H1 (cell line): ENCODE data around the gene ZCCHC3. TPM values are rescaled to one million over a fixed set of nuclear protein-coding genes. Genes with fewer than 3 reads are reported as not detected.
A peak's percentile ranks its signal among the peaks of the same experiment; 100 is the strongest.

ENCODE experiments used
- CTCF ChIA-PET: fragments of 300-600 bp; sonication (Branson Sonifier 250); formaldehyde crosslinking; loops from one replicate; lab custom pipeline; 2021; ENCODE audit not compliant: partially characterized antibody; lab: Charles Lee
- POLR2A ChIA-PET: fragments of 300-600 bp; sonication (Branson Sonifier 250); formaldehyde crosslinking; loops from one replicate; lab custom pipeline; 2021; ENCODE audit warnings: inconsistent platforms; ENCODE audit not compliant: partially characterized antibody; lab: Charles Lee
- DNase-seq, 2 experiments: peaks; one replicate each; pipeline versions ENCODE4 v3.0.0 to v3.0.0-alpha.2; 2010 to 2022; ENCODE audit warnings: low spot score in 2 of 2, low read depth in 1 of 2, mixed read lengths in 1 of 2
- FAIRE-seq: peaks from 2 replicates; lab custom pipeline; 2011; peaks lifted over from hg19 to GRCh38; lab: Jason Lieb, UNC
- H2AFZ ChIP-seq: 2 replicates; pipeline ENCODE4 v1.8.1; 2012; ENCODE audit warnings: low read length, inconsistent platforms
- H2AK5ac ChIP-seq: 2 replicates; pipeline ENCODE4 v1.6.1; 2013; ENCODE audit warnings: low read depth, low read length
- H2BK120ac ChIP-seq: replicated peaks from 2 replicates; pipeline ENCODE3; 2013; ENCODE audit warnings: low read depth, low read length, inconsistent platforms
- H2BK12ac ChIP-seq: 2 replicates; pipeline ENCODE4 v1.6.1; 2013; ENCODE audit warnings: low read depth, low read length
- H2BK15ac ChIP-seq: 2 replicates; pipeline ENCODE4 v1.6.1; 2013; ENCODE audit warnings: low read length
- H2BK20ac ChIP-seq: 2 replicates; pipeline ENCODE4 v1.6.1; 2013; ENCODE audit warnings: low read length
- H2BK5ac ChIP-seq: 2 replicates; pipeline ENCODE4 v1.6.1; 2013; ENCODE audit warnings: low read depth, low read length
- H3K14ac ChIP-seq: 2 replicates; pipeline ENCODE4 v1.6.1; 2013; ENCODE audit warnings: inconsistent platforms; ENCODE audit not compliant: insufficient read length
- H3K18ac ChIP-seq: 2 replicates; pipeline ENCODE4 v1.6.1; 2013; ENCODE audit warnings: low read length; ENCODE audit errors: extremely low read depth
- H3K23ac ChIP-seq: 2 replicates; pipeline ENCODE4 v1.6.1; 2013; ENCODE audit warnings: inconsistent platforms; ENCODE audit not compliant: insufficient read length
- H3K23me2 ChIP-seq: 2 replicates; pipeline ENCODE4 v1.6.1; 2013; ENCODE audit warnings: low read depth, low read length
- H3K27ac ChIP-seq: 2 replicates; pipeline ENCODE4 v1.6.1; 2011; ENCODE audit warnings: low read depth, low read length, inconsistent platforms
- H3K27me3 ChIP-seq, 4 experiments: replicated peaks in 1 of 4; 1 replicate in 1 of 4; 2 replicates in 3 of 4; pipeline versions ENCODE4 v1.6.1 to v1.8.1; 2011 to 2013; ENCODE audit warnings: low read length in 3 of 4, mild to moderate bottlenecking in 3 of 4, inconsistent platforms in 2 of 4, mixed read lengths in 2 of 4, moderate library complexity in 1 of 4; ENCODE audit not compliant: control insufficient read depth in 3 of 4, insufficient read depth in 3 of 4; ENCODE audit errors: extremely low read depth in 1 of 4
- H3K36me3 ChIP-seq, 4 experiments: 2 replicates each; pipeline versions ENCODE4 v1.6.1 to v1.8.1; 2011 to 2013; ENCODE audit warnings: mild to moderate bottlenecking in 4 of 4, low read length in 3 of 4, moderate library complexity in 2 of 4, control low read depth in 1 of 4, inconsistent platforms in 1 of 4; ENCODE audit not compliant: insufficient read depth in 4 of 4, control insufficient read depth in 2 of 4
- H3K4ac ChIP-seq: replicated peaks from 2 replicates; pipeline ENCODE3; 2013; ENCODE audit warnings: low read length, low read depth, mixed read lengths, inconsistent platforms; ENCODE audit not compliant: insufficient read length
- H3K4me1 ChIP-seq, 4 experiments: replicated peaks in 1 of 4; 1 replicate in 1 of 4; 2 replicates in 3 of 4; pipeline versions ENCODE4 v1.6.1 to v1.8.1; 2011 to 2013; ENCODE audit warnings: low read length in 3 of 4, inconsistent platforms in 2 of 4, mixed read lengths in 1 of 4; ENCODE audit not compliant: insufficient read depth in 4 of 4, control insufficient read depth in 3 of 4
- H3K4me2 ChIP-seq, 2 experiments: 2 replicates each; pipeline versions ENCODE4 v1.6.1 to v1.8.1; 2011 to 2013; ENCODE audit warnings: low read depth in 2 of 2, low read length in 2 of 2, control low read depth in 1 of 2, inconsistent platforms in 1 of 2, mild to moderate bottlenecking in 1 of 2; ENCODE audit not compliant: insufficient read depth in 1 of 2
- H3K4me3 ChIP-seq, 4 experiments: fragments of 200-600, 300-600 bp in 1 of 4; sonication (generic), shearing (Covaris generic), sonication (Bioruptor Twin) in 1 of 4; 2 replicates each; pipeline versions ENCODE4 v1.5.1 to v1.8.1; 2011 to 2016; ENCODE audit warnings: low read length in 4 of 4, low read depth in 3 of 4, control low read depth in 2 of 4, inconsistent platforms in 2 of 4, mild to moderate bottlenecking in 2 of 4, mixed read lengths in 1 of 4, moderate library complexity in 1 of 4; ENCODE audit not compliant: insufficient read depth in 2 of 4; ENCODE audit errors: extremely low read depth in 1 of 4
- H3K56ac ChIP-seq: replicated peaks from 2 replicates; pipeline ENCODE3; 2013; ENCODE audit warnings: low read depth, mild to moderate bottlenecking, mixed read lengths, low read length, inconsistent platforms; ENCODE audit not compliant: insufficient read length
- H3K79me1 ChIP-seq: 2 replicates; pipeline ENCODE4 v1.6.1; 2013; ENCODE audit warnings: low read depth, low read length, control low read depth
- H3K79me2 ChIP-seq, 2 experiments: 2 replicates each; pipeline versions ENCODE4 v1.6.1 to v1.8.1; 2012 to 2013; ENCODE audit warnings: low read length in 2 of 2, mild to moderate bottlenecking in 2 of 2, inconsistent platforms in 1 of 2; ENCODE audit not compliant: insufficient read depth in 2 of 2, control insufficient read depth in 1 of 2
- H3K9ac ChIP-seq, 4 experiments: replicated peaks in 1 of 4; 1 replicate in 1 of 4; 2 replicates in 3 of 4; pipeline versions ENCODE4 v1.6.1 to v1.8.1; 2011 to 2013; ENCODE audit warnings: low read depth in 3 of 4, low read length in 3 of 4, control low read depth in 2 of 4, mild to moderate bottlenecking in 2 of 4, moderate library complexity in 2 of 4, inconsistent platforms in 1 of 4; ENCODE audit errors: extremely low read depth in 1 of 4
- H3K9me3 ChIP-seq, 2 experiments: 2 replicates each; pipeline versions ENCODE4 v1.6.1 to v1.8.1; 2012 to 2013; ENCODE audit warnings: mild to moderate bottlenecking in 2 of 2, moderate library complexity in 2 of 2, control low read depth in 1 of 2, inconsistent platforms in 1 of 2, low read depth in 1 of 2, low read length in 1 of 2, mixed read lengths in 1 of 2; ENCODE audit not compliant: insufficient read depth in 2 of 2
- H4K20me1 ChIP-seq, 2 experiments: replicated peaks in 1 of 2; 2 replicates each; pipeline versions ENCODE3 to v1.8.1; 2011 to 2013; ENCODE audit warnings: inconsistent platforms in 2 of 2, low read length in 2 of 2, mild to moderate bottlenecking in 1 of 2; ENCODE audit not compliant: insufficient read depth in 2 of 2, control insufficient read depth in 1 of 2
- H4K5ac ChIP-seq: 2 replicates; pipeline ENCODE4 v1.6.1; 2013; ENCODE audit warnings: low read length, low read depth, mixed read lengths, inconsistent platforms; ENCODE audit not compliant: insufficient read length
- H4K8ac ChIP-seq: 2 replicates; pipeline ENCODE4 v1.8.0; 2013; ENCODE audit warnings: mild to moderate bottlenecking, moderate library complexity, low read length, inconsistent platforms; ENCODE audit not compliant: insufficient read depth; ENCODE audit errors: extremely low read depth
- H4K91ac ChIP-seq: replicated peaks from 2 replicates; pipeline ENCODE3; 2013; ENCODE audit warnings: low read length, mixed read lengths, inconsistent platforms; ENCODE audit not compliant: insufficient read length
- ATF3 ChIP-seq: IDR thresholded peaks from 2 replicates; pipeline ENCODE4 v1.6.1; 2011; ENCODE audit warnings: low read depth, mild to moderate bottlenecking, low read length; ENCODE audit not compliant: insufficient read depth
- CBX8 ChIP-seq: fragments of 300-800, 300-1000 bp; sonication (generic); IDR thresholded peaks from 2 replicates; pipeline ENCODE4 v1.7.1; 2016; ENCODE audit warnings: low read depth, low read length, borderline replicate concordance
- CTCF ChIP-seq, 3 experiments: IDR thresholded peaks; 1 replicate in 2 of 3; 2 replicates in 1 of 3; pipeline versions ENCODE4 v1.5.1 to v1.6.1; 2011; ENCODE audit warnings: low read length in 3 of 3, mild to moderate bottlenecking in 3 of 3, inconsistent platforms in 2 of 3, low read depth in 1 of 3, moderate library complexity in 1 of 3; ENCODE audit not compliant: insufficient read depth in 1 of 3; ENCODE audit errors: control extremely low read depth in 1 of 3
- EGR1 ChIP-seq: IDR thresholded peaks from 2 replicates; pipeline ENCODE4 v1.6.1; 2011; ENCODE audit warnings: low read depth, low read length, borderline replicate concordance
- KDM1A ChIP-seq: fragments of 200-600, 300-600 bp; sonication (generic); IDR thresholded peaks from 2 replicates; pipeline ENCODE4 v1.7.1; 2016; ENCODE audit warnings: mild to moderate bottlenecking, low read length, borderline replicate concordance
- KDM4A ChIP-seq: IDR thresholded peaks from one replicate; pipeline ENCODE4 v1.7.1; 2012; ENCODE audit warnings: low read depth, mild to moderate bottlenecking, moderate library complexity, low read length, inconsistent platforms; ENCODE audit not compliant: severe bottlenecking
- KDM5A ChIP-seq: fragments of 200-600 bp; IDR thresholded peaks from 2 replicates; pipeline ENCODE4 v1.7.1; 2012; ENCODE audit warnings: mild to moderate bottlenecking, low read length, inconsistent platforms, mixed read lengths
- POLR2AphosphoS5 ChIP-seq: IDR thresholded peaks from 2 replicates; pipeline ENCODE4 v1.6.1; 2011; ENCODE audit warnings: low read depth, low read length
- RAD21 ChIP-seq, 2 experiments: IDR thresholded peaks in 1 of 2; conservative IDR thresholded peaks in 1 of 2; 2 replicates each; pipeline ENCODE4 v1.6.1; 2011; ENCODE audit warnings: low read depth in 2 of 2, low read length in 2 of 2, improper control_type of control experiment in 1 of 2, inconsistent platforms in 1 of 2, mild to moderate bottlenecking in 1 of 2, moderate library complexity in 1 of 2
- TCF12 ChIP-seq: IDR thresholded peaks from 2 replicates; pipeline ENCODE4 v1.6.1; 2011; ENCODE audit warnings: low read depth, mild to moderate bottlenecking, low read length
- WGBS, 2 experiments: shearing (Covaris generic) in 1 of 2; methylation state at CpG; one replicate each; pipeline versions ENCODE4 v1.1.6 to v1.1.7; 2013 to 2015; ENCODE audit warnings: low lambda C conversion rate in 2 of 2, mixed read lengths in 2 of 2, inconsistent platforms in 1 of 2, low coverage in 1 of 2, missing lambda C conversion rate in 1 of 2; ENCODE audit not compliant: insufficient replicate concordance in 2 of 2, insufficient coverage in 1 of 2, insufficient read length in 1 of 2; ENCODE audit errors: extremely low coverage in 1 of 2, missing lambda C conversion rate in 1 of 2; 5-methylcytosine and 5-hydroxymethylcytosine counted together
- polyA plus RNA-seq, 7 experiments: library from polyadenylated mRNA; depleted of rRNA in 3 of 7; stranded (reverse) in 5 of 7; unstranded in 2 of 7; fragments of >200 nt in 5 of 7; fragments of 200-250 nt in 2 of 7; gene quantifications; 1 replicate in 5 of 7; 2 replicates in 1 of 7; 4 replicates in 1 of 7; pipeline versions ENCODE4 v1.2.1 to v1.2.3, GENCODE V29; 2011 to 2013; ENCODE audit warnings: missing spikeins in 2 of 7, mixed read lengths in 2 of 7
- total RNA-seq: library from RNA; stranded (reverse); fragmentation: NEBNext Ultra II Directional; extraction: Animal tissue kit (Norgen Biotek cat#: 25700); gene quantifications from 2 replicates; pipeline ENCODE4 v1.2.1, GENCODE V29; 2021

Gene ZCCHC3
- total and polyA plus RNA-seq, 2 of the 8 experiments (the other 6 are each of a cell fraction or from before 2014, with no cell fraction given) = 33.7 to 52.4 TPM

- Histone ChIP-seq H3K18ac (no peak overlapping the region), H3K4me2 (no peak overlapping the region), H2BK20ac (no peak overlapping the region), H2AK5ac (no peak overlapping the region), H4K8ac (no peak overlapping the region), H3K14ac (no peak overlapping the region), H3K4me3 (no peak overlapping the region), H3K27me3 (peaks cover 0 to 13% (median 7%) of the 10 kb centered on the region in 4 experiments; a peak in 6 of 7 replicates), H2BK120ac (no peak overlapping the region), H3K56ac (no peak overlapping the region), H4K20me1 (peaks cover 0 to 4% of the 10 kb centered on the region in 2 experiments), H2BK15ac (no peak overlapping the region), H4K91ac (no peak overlapping the region), H3K9me3 (no peaks in the 10 kb centered on the region), H3K36me3 (peaks cover 0 to 2% (median under 1%) of the 10 kb centered on the region in 4 experiments; a peak in 1 of 8 replicates), H3K4ac (no peak overlapping the region), H3K79me1 (no peaks in the 10 kb centered on the region), H3K79me2 (no peaks in the 10 kb centered on the region), H3K23ac (no peak overlapping the region), H4K5ac (no peak overlapping the region), H3K4me1 (0 out of 7 replicates have a peak, but pooled peaks cover 0 to 2% (median 0%) of the 10 kb centered on the region in 4 experiments), H2AFZ (no peak overlapping the region), H3K23me2 (no peaks in the 10 kb centered on the region; the same call in 1 of the 2 replicates), H3K9ac (no peak overlapping the region), H2BK12ac (no peak overlapping the region), H2BK5ac (no peak overlapping the region), H3K27ac (no peak overlapping the region)
- WGBS, 2 experiments = 88% methylated on average over 5 of the region's 5 CpGs; no CpG with 5 or more reads in 1 of the 2 experiments
- POLR2A ChIA-PET = interaction anchor here (0.8 to 5.5 kb wide), 3 partner anchors 8 to 59 kb away, joined by 3 to 21 read pairs (median 9); partner anchors contain the start of gene SOX12
- FAIRE-seq = no peak
- CTCF ChIA-PET = interaction anchor here (1.0 to 7.5 kb wide), 4 partner anchors 10 to 61 kb away, joined by 3 to 45 read pairs (median 5); no protein-coding TSS in a partner anchor
- DNase-seq = peak in 1 of 2 experiments; percentile 24
- TF ChIP-seq EGR1 = no peak
- no peak for TF ChIP-seq POLR2AphosphoS5
- no peak for TF ChIP-seq KDM1A
- TF ChIP-seq RAD21 (IDR thresholded peaks at IDR 0.05 in 1 of 2, conservative IDR thresholded peaks at IDR 0.05 in 1 of 2; ENCODE audit: low read depth in 2 of 2, low read length in 2 of 2) = no peak
- TF ChIP-seq KDM5A = no peak
- TF ChIP-seq KDM4A = no peak
- no peak for TF ChIP-seq CBX8
- TF ChIP-seq ATF3 = no peak
- TF ChIP-seq TCF12 = no peak
- no peak for TF ChIP-seq CTCF (IDR thresholded peaks at IDR 0.05; ENCODE audit: control extremely low read depth in 1 of 3, insufficient read depth in 1 of 3, low read depth in 1 of 3, low read length in 3 of 3)
These were observed 26.9 kb upstream of the ZCCHC3 start for GRCh38 chr20:270517-270916.
